ENCODE data around the gene GSPT1.
"Not testable (repeated sequence)": the region's sequence is repeated elsewhere in the genome, so short reads cannot be mapped to it uniquely, and the experiment has no call there.

GSPT1 gene

DNA sequence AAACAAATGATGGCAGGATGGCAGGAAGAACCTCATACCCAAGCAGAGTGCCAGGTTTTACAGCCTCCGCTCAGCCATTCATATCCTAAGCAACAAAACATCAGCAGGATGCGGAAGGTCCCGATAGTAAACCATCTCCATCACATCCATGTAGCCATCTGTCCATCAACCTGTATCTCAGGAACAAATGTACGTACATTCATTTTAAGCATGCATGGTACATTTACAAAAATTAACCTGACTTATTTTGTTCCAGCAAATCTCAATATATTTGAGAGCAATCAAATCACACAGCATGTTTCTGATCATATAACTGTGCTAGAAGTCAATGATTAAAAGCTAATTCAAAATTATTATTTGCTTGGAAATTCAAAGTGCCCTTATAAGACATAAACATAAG lies 26.2 kb upstream of the GSPT1 start, which contains the start of gene NPIPB2:
Gene NPIPB2, minus strand, starts transcription at position 101 of the 400 bp plus-strand sequence. Its CDS starts 0 bp downstream, at position 101.
- not testable (repeated sequence) for H2AFZ ChIP-seq (ENCODE audit: low read depth, low read length); H3K4me3 ChIP-seq (ENCODE audit: low read length); H3K4me1 ChIP-seq (ENCODE audit: insufficient read depth, low read length); H3K36me3 ChIP-seq (ENCODE audit: insufficient read depth, low read length); H3K9me3 ChIP-seq (ENCODE audit: low read length); H3K27me3 ChIP-seq (ENCODE audit: insufficient read depth, low read length)

DNA sequence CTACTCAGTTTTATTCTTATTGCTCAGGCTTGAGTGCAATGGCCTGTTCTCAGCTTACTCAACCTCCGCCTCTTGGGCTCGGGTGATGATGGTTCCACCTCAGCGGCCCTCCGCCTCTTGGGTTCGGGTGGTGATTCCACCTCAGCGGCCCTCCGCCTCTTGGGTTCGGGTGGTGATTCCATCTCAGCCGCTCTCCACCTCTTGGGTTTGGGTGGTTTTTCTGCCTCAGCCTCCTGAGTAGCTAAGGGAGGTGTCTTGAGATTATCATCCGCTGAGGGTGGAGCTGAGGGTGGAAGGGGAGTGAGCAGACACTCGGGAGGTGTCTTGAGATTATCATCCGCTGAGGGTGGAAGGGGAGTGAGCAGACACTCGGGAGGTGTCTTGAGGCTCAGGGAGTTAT lies 11.6 kb upstream of the GSPT1 start:
- H2AFZ ChIP-seq (ENCODE audit: low read depth, low read length); H3K9me3 ChIP-seq (ENCODE audit: low read length); H3K4me1 ChIP-seq (ENCODE audit: insufficient read depth, low read length); H3K36me3 ChIP-seq (ENCODE audit: insufficient read depth, low read length); H3K27me3 ChIP-seq (ENCODE audit: insufficient read depth, low read length); H3K4me3 ChIP-seq (ENCODE audit: low read length): not testable (repeated sequence)

- not testable (repeated sequence) for H3K27me3 ChIP-seq (ENCODE audit: insufficient read depth, low read length); H3K9me3 ChIP-seq (ENCODE audit: low read length); H3K36me3 ChIP-seq (ENCODE audit: insufficient read depth, low read length); H3K4me1 ChIP-seq (ENCODE audit: insufficient read depth, low read length); H2AFZ ChIP-seq (ENCODE audit: low read depth, low read length); H3K4me3 ChIP-seq (ENCODE audit: low read length)
Observed at GRCh38 chr16:11924046-11924445, 8.3 kb upstream of the GSPT1 start.

GRCh38 chr16:11916524-11917285 lies 949 bp upstream of the GSPT1 start:
- Histone ChIP-seq H3K4me3 (ENCODE audit: low read length) (peak overlapping the region; percentile 82), H3K4me1 (ENCODE audit: insufficient read depth, low read length) (peaks cover 25% of the 10 kb centered on the region), H3K9me3 (ENCODE audit: low read length) (no peaks in the 10 kb centered on the region), H3K36me3 (ENCODE audit: insufficient read depth, low read length) (peaks cover 5% of the 10 kb centered on the region), H3K27me3 (ENCODE audit: insufficient read depth, low read length) (no peaks in the 10 kb centered on the region), H2AFZ (ENCODE audit: low read depth, low read length) (peak overlapping the region; percentile 98)

GRCh38 chr16:11915114-11915643 lies 577 bp downstream of the GSPT1 start:
- H2AFZ ChIP-seq (ENCODE audit: low read depth, low read length): peak overlapping the region; percentile 98
- H3K27me3 ChIP-seq (ENCODE audit: insufficient read depth, low read length): no peaks in the 10 kb centered on the region
- peaks cover 6% of the 10 kb centered on the region for H3K36me3 ChIP-seq (ENCODE audit: insufficient read depth, low read length)
- peak overlapping the region; percentile 82 for H3K4me3 ChIP-seq (ENCODE audit: low read length)
- no peaks in the 10 kb centered on the region for H3K9me3 ChIP-seq (ENCODE audit: low read length)
- peaks cover 30% of the 10 kb centered on the region for H3K4me1 ChIP-seq (ENCODE audit: insufficient read depth, low read length)

DNA sequence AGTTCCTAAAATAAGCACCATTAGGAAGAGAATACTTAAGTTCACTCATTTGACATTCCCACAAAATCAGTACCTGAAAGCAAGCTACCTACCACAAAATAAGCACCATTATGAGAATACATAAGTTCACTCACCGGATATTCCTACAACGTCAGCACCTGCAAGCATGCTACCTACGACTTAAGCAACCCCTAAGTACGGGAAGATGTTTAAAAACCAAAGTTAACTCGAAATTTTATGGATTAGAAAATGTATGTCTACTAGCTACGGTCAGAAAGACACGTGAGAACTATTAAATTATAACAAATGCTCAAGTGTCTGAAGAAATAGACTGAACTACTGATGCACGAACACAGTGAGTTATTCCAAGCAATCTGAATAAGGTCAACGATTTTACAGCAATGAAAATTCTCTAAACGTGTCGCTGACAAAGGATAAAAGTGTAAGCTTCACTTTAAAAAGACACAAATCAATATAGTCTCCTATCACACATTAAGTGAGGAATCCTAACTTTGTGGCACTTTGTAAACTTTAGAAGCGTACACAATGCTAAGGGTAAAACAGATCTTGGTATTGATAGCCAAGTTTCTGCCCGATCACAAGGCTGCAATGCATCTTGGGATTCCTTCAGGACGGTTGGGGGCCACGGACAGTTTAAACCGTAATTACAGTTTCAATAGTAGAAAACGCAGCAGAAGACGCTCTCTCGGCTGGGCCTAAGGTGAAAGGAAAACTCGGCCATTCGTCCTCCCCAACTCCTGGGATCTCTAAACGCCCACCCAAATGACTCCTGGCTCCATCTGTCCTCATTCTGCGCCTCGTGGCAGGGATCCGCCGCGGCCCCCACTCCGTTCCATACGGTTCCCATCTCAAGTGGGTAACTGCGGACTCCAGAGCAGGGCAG lies 1.3 kb downstream of the GSPT1 start:
- Histone ChIP-seq H3K36me3 (ENCODE audit: insufficient read depth, low read length) (peaks cover 7% of the 10 kb centered on the region), H2AFZ (ENCODE audit: low read depth, low read length) (peak overlapping the region; percentile 28), H3K4me1 (ENCODE audit: insufficient read depth, low read length) (peaks cover 30% of the 10 kb centered on the region), H3K4me3 (ENCODE audit: low read length) (peak overlapping the region; percentile 82), H3K9me3 (ENCODE audit: low read length) (no peaks in the 10 kb centered on the region), H3K27me3 (ENCODE audit: insufficient read depth, low read length) (no peaks in the 10 kb centered on the region)

GRCh38 chr16:11913425-11914079 lies 2.2 kb downstream of the GSPT1 start:
- peaks cover 30% of the 10 kb centered on the region for H3K4me1 ChIP-seq (ENCODE audit: insufficient read depth, low read length)
- no peak overlapping the region for H2AFZ ChIP-seq (ENCODE audit: low read depth, low read length)
- H3K9me3 ChIP-seq (ENCODE audit: low read length): no peaks in the 10 kb centered on the region
- H3K4me3 ChIP-seq (ENCODE audit: low read length): peak overlapping the region; percentile 82
- H3K36me3 ChIP-seq (ENCODE audit: insufficient read depth, low read length): peaks cover 7% of the 10 kb centered on the region
- H3K27me3 ChIP-seq (ENCODE audit: insufficient read depth, low read length): no peaks in the 10 kb centered on the region

DNA sequence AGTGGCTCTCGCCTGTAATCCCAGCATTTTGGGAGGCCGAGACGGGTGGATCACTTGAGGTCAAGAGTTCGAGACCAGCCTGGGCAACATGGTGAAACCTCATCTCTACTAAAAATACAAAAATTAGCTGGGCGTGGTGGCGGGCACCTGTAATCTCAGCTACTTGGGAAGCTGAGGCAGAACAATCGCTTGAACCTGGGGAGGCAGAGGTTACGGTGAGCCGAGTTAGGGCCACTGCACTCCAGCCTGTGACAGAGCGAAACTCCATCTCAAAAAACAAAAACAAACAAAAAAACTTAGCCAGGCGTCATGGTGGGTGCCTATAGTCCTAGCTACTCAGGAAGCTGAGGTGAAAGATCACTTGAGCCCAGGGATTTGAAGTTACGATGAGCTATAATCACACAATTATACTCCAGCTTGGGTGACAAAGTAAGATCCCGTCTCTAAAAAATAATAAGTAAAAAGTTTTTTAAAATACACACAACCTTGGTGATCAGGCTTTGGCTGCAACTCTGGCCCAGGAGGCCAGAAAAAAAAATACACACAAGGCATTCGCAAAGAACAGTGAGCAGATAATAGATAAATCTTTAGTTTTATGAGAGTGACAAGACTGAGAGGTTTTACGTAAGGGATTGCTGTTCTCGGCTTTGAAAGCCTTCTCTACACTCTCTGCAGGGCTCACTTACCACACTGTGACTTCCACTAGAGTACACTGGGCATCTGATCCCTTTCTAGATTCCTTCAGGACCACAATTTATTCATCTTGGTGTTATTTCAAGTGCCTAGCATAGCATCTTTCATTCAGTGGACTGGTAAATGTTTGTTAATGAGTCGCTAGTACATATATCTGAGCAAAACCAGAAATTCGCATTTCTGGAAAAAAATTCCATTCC lies 5.9 kb downstream of the GSPT1 start:
- peaks cover 24% of the 10 kb centered on the region for H3K4me1 ChIP-seq (ENCODE audit: insufficient read depth, low read length)
- H3K9me3 ChIP-seq (ENCODE audit: low read length): no peaks in the 10 kb centered on the region
- no peak overlapping the region for H2AFZ ChIP-seq (ENCODE audit: low read depth, low read length)
- H3K36me3 ChIP-seq (ENCODE audit: insufficient read depth, low read length): peaks cover 18% of the 10 kb centered on the region
- H3K4me3 ChIP-seq (ENCODE audit: low read length): no peak overlapping the region
- no peaks in the 10 kb centered on the region for H3K27me3 ChIP-seq (ENCODE audit: insufficient read depth, low read length)

DNA sequence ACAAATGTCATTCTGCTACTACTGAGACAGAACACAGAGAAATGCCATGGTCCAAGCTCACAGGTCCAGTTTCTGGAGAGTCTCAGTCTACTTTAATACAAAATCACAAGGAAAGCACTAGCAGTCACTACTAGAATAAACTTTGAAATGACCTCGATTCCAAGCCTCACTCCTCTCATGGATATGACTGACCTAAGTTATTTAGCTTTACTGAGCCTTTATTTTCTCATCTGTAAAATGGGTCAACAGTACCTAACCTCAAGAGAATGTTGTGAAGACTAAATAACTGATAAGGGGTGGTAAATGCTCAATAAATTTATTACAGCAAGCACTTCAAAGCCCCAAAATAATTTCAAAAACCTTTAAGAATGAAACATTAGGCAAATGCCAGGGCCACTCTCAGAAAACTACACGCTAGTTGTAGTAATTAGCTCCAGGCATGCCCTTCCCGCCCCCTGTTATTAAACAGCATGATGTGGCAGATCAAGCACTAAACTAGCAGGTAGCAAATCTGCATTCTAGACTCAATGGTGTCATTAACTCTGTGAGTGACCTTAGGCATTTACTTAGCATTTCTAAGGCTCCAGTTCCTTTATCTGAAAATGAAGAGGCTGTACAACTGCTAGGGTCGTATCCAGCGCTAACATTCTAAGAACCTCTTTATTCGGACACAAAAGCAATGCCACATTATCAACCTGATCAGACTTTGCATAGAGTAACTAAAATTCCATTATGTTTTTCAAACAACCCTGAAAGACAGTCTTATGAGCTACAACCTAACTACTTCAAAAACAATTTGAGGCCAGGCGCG lies 8.4 kb downstream of the GSPT1 start:
- Histone ChIP-seq H3K9me3 (ENCODE audit: low read length) (no peaks in the 10 kb centered on the region), H3K36me3 (ENCODE audit: insufficient read depth, low read length) (peaks cover 19% of the 10 kb centered on the region), H3K4me3 (ENCODE audit: low read length) (no peak overlapping the region), H3K4me1 (ENCODE audit: insufficient read depth, low read length) (peaks cover 7% of the 10 kb centered on the region), H2AFZ (ENCODE audit: low read depth, low read length) (no peak overlapping the region), H3K27me3 (ENCODE audit: insufficient read depth, low read length) (no peaks in the 10 kb centered on the region)

DNA sequence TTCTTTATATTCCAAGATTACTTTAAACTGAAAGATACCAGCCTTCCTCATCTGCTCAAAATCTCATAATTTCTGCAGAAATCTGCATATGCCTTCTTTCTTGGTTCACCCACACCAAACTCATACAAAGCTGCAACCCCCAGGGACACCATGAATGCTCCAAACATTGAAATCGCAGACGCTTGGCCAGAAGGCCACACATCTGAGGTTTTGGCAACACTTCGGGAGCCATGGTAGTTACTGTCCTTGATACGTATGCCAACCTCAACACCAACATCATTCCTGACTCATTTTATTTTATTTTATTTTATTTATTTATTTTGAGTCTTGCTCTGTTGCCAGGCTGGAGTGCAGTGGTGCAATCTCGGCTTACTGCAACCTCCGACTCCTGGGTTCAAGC lies 11.8 kb downstream of the GSPT1 start:
- peaks cover 22% of the 10 kb centered on the region for H3K36me3 ChIP-seq (ENCODE audit: insufficient read depth, low read length)
- no peaks in the 10 kb centered on the region for H3K27me3 ChIP-seq (ENCODE audit: insufficient read depth, low read length)
- H2AFZ ChIP-seq (ENCODE audit: low read depth, low read length): no peak overlapping the region
- H3K4me3 ChIP-seq (ENCODE audit: low read length): no peak overlapping the region
- no peaks in the 10 kb centered on the region for H3K9me3 ChIP-seq (ENCODE audit: low read length)
- H3K4me1 ChIP-seq (ENCODE audit: insufficient read depth, low read length): no peaks in the 10 kb centered on the region

- H3K4me1 ChIP-seq (ENCODE audit: insufficient read depth, low read length): no peaks in the 10 kb centered on the region
- no peaks in the 10 kb centered on the region for H3K9me3 ChIP-seq (ENCODE audit: low read length)
- no peak overlapping the region for H3K4me3 ChIP-seq (ENCODE audit: low read length)
- H2AFZ ChIP-seq (ENCODE audit: low read depth, low read length): no peak overlapping the region
- no peaks in the 10 kb centered on the region for H3K27me3 ChIP-seq (ENCODE audit: insufficient read depth, low read length)
- peaks cover 16% of the 10 kb centered on the region for H3K36me3 ChIP-seq (ENCODE audit: insufficient read depth, low read length)
Observed at GRCh38 chr16:11901091-11901490, 14.7 kb downstream of the GSPT1 start.

All from neuron (in vitro differentiated cells).